KOPT-K1 (cell line): Measurements from ENCODE around the gene NDUFV3.
"Not testable (repeated sequence)": the region's sequence is repeated elsewhere in the genome, so short reads cannot be mapped to it uniquely, and the experiment has no call there.

Experiments
- H3K27ac ChIP-seq: fragments of 200-600 bp; sonication (generic); 2 replicates; pipeline ENCODE4 v1.5.1; 2016; ENCODE audit warnings: antibody characterized with exemption, mild to moderate bottlenecking, low read depth, low read length; ENCODE audit not compliant: poor library complexity, severe bottlenecking
- H3K36me3 ChIP-seq: fragments of 200-600 bp; sonication (generic); 2 replicates; pipeline ENCODE4 v1.5.1; 2017; ENCODE audit warnings: antibody characterized with exemption, mild to moderate bottlenecking, low read length, moderate library complexity; ENCODE audit not compliant: insufficient read depth
- H3K9me3 ChIP-seq: fragments of 200-600 bp; sonication (generic); 2 replicates; pipeline ENCODE4 v1.5.1; 2017; ENCODE audit warnings: antibody characterized with exemption, low read length, mild to moderate bottlenecking; ENCODE audit not compliant: insufficient read depth, poor library complexity, severe bottlenecking

Gene NDUFV3

DNA sequence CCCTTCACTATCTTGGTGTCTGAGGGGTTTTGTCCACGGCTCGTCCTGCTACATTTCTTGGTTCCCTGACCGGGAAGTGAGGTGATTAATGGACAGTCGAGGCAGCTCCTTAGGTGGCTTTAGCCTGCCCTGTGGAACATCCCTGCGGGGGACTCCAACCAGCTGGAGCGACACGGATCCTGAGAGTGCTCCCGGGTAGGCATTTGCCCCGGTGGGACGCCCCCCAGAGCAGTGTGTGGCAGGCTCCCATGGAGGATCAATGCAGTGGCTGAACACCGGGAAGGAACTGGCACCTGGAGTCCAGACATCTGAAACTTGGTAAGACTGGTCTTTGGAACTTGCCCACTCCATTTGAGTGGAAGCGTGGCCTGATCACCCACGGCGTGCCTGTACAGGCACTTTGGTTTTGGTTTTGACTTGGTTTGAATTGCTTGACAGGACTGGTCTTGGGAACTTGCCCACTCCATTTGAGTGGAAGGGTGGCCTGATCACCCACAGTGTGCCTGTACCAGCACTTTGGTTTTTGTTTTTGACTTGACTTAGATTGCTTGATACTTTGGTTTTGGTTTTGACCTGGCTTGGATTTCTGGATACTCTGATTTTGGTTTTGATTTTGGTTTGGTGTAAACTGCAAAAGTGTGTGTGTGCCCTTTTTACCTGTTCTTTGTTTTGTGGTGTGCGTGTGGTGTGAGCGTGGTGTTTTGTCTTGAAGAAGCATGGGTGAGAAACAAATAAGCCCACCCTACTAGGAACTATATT, 39.4 kb downstream of the NDUFV3 start:
- H3K36me3 ChIP-seq, H3K9me3 ChIP-seq, H3K27ac ChIP-seq: not testable (repeated sequence)

- H3K27ac ChIP-seq, H3K36me3 ChIP-seq: not testable (repeated sequence)
These were observed 40.2 kb downstream of the NDUFV3 start for GRCh38 chr21:42933137-42933970.

GRCh38 chr21:42933973-42934372, 40.9 kb downstream of the NDUFV3 start:
- H3K36me3 ChIP-seq, H3K27ac ChIP-seq, H3K9me3 ChIP-seq: not testable (repeated sequence)

More at GRCh38 chr21:42933137-42933970, 40.2 kb downstream of the NDUFV3 start:
- not testable (repeated sequence) for H3K9me3 ChIP-seq

DNA sequence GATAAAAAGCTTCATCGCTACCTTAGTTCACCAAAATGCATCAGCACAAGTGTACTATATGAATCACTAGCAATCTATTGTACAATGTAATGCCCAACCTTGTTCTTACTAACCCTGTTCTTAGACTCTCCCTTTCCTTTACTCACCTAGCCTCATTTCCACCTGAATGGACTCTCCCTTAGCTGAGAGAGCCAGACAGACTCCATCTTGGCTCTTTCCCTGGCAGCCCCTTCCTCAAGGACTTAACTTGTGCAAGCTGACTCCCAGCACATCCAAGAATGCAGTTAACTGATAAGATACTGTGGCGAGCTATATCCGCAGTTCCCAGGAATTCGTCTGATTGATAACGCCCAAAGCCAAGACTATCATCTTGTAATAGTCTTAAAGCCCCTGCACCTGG, 43.3 kb downstream of the NDUFV3 start:
- not testable (repeated sequence) for H3K36me3 ChIP-seq, H3K27ac ChIP-seq, H3K9me3 ChIP-seq

DNA sequence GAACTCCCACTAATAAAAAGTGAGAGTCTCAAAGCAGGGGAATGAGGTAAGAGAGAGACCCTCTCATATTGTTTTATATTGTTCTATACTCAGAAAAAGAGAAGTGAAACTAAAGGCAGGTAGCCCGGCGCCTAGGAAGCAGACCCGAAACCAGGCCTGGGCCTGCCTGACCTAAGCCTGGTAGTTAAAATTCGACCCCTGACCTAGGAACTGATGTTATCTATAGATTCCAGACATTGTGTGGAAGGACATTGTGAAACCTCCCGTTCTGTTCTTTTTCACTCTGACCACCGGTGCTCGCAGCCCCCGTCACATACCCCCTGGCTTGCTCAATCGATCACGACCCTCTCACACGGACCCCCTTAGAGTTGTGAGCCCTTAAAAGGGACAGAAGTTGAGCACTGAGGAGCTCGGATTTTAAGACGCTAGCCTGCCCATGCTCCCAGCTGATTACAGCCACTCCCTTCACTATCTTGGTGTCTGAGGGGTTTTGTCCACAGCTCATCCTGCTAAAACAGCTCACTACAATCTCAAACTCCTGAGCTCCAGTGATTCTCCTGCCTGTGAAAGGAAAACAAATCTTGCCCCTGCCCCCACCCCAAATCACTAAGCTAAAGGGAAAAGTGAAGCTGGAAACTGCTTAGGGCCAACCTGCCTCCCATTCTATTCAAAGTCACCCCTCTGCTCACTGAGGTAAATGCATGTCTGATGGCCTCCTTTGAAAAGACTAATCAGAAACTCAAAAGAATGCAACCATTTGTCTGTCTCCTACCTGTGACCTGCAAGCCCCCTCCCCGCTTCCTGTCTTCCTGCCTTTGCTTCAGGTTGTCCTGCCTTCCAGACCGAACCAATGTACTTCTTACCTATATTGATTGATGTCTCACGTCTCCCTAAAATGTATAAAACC, 44.2 kb downstream of the NDUFV3 start:
- H3K36me3 ChIP-seq, H3K27ac ChIP-seq, H3K9me3 ChIP-seq: not testable (repeated sequence)

GRCh38 chr21:42937960-42938605, 45.0 kb downstream of the NDUFV3 start:
- Histone ChIP-seq H3K36me3 (no peaks in the 10 kb centered on the region), H3K9me3 (no peaks in the 10 kb centered on the region), H3K27ac (no peak overlapping the region)

DNA sequence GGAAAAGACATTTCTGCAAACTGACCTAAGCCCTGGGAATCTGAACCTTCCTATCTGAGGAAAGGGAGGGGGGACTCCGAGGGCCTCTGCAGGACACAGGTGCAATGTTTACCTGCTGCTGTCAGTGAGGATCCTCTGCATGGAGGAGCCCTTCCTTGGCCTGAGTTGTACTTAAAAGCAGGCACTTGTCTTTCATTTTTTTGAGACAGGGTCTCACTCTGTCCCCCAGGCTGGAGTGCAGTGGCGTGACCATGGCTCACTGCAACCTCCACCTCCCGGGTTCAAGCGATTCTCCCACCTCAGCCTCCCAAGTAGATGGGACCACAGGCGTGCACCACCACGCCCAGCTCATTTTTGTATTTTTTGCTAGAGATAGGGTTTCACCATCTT, 45.5 kb downstream of the NDUFV3 start:
- H3K36me3 ChIP-seq, H3K27ac ChIP-seq, H3K9me3 ChIP-seq: not testable (repeated sequence)

GRCh38 chr21:42939582-42940413, 46.7 kb downstream of the NDUFV3 start:
- H3K9me3 ChIP-seq = no peaks in the 10 kb centered on the region
- no peaks in the 10 kb centered on the region for H3K36me3 ChIP-seq
- no peak overlapping the region for H3K27ac ChIP-seq

DNA sequence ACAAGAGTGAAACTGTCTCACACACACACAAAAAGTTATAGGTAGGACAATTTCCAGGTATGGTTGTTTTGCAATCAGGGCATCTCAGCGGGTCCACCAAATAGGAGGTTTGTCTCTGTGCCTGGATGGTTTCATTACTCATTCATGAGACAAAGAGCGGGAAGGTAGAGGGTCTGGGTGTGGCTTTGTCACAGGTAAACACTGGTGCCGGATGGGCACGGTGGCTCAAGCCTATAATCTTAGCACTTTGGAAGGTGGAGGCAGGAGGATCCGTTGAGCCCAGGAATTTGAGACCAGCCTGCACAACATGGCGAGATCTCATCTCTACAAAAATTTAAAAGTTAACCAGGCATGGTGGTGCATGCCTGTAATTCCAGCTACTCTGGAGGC, 48.6 kb downstream of the NDUFV3 start:
- no peaks in the 10 kb centered on the region for H3K9me3 ChIP-seq
- H3K36me3 ChIP-seq = no peaks in the 10 kb centered on the region
- no peak overlapping the region for H3K27ac ChIP-seq

DNA sequence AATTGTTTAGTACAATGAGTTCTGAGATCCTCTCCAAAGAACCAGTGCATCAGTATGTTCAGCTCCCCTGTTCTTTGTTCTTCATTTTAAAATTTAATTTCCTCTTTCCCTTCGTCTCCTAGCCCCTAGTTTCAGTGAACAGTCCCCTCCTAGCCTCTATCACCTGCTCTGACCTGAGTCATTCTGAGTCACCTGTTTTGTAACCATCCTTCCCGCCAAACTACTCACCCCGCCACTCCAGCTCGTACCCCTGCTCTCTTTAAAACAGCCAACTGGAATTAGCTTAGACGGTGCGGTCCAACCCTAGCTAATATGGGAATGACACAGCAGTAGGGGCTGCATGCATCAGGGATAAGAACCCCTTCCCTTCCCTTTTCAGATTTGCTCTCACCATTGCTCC, 49.1 kb downstream of the NDUFV3 start:
- H3K27ac ChIP-seq = no peak overlapping the region
- H3K36me3 ChIP-seq = no peaks in the 10 kb centered on the region
- no peaks in the 10 kb centered on the region for H3K9me3 ChIP-seq

DNA sequence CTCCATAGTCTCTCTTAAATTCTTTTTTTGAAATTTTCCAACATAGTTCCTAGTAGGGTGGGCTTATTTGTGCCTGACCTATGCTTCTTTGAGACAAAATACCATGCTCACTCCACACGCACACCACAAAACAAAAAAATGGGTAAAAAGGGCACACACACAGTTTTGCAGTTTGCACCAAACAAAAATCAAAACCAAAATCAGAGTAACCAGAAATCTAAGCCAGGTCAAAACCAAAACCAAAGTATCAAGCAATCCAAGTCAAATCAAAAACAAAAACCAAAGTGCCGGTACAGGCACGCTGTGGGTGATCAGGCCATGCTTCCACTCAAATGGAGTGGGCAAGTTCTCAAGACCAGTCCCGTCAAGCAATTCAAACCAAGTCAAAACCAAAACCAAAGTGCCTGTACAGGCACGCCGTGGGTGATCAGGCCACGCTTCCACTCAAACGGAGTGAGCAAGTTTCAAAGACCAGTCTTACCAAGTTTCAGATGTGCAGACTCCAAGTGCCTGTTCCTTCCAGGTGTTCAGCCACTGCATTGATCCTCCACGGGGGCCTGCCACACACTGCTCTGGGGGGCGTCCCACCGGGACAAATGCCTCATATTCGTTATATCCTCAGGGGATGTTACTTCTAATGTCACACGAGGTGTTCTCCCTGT, 56.1 kb downstream of the NDUFV3 start:
- H3K27ac ChIP-seq, H3K9me3 ChIP-seq, H3K36me3 ChIP-seq: not testable (repeated sequence)

- H3K36me3 ChIP-seq, H3K27ac ChIP-seq, H3K9me3 ChIP-seq: not testable (repeated sequence)
These were observed 58.1 kb downstream of the NDUFV3 start for GRCh38 chr21:42951193-42951592.

DNA sequence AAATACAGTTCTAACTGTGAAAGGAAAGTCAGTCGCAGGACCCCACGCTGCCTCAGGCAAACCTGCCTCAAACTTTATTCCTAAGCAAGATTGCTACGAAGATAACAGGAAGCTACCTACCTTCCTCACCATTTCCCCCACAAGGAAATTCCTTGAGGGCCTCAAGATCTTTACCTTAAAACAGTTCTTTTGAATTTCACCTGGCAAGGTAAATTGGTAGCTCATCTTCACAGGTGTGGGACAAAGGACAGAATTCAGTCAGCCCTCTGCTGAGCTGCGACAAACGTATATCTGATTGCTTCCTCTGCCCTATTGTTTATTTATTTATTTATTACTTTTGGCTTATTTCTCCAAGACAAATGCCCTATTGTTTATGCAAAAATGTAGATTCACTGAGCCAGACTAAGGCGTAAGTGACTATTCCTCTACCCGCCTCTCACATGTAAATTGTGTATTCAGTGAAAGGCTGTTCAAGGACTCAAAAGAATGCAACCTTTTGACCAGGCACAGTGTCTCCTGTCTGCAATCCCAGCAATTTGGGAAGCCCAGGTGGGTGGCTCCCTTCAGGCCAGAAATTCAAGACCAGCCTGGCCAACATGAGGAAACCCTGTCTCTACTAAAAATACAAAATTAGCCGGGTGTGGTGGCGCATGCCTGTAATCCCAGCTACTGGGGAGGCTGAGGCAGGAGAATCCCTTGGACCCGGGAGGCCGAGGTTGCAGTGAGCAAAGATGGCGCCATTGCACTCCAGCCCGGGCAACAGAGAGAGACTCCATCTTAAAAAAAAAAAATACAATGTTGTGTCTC, 63.9 kb downstream of the NDUFV3 start:
- Histone ChIP-seq H3K27ac (no peak overlapping the region), H3K9me3 (no peaks in the 10 kb centered on the region), H3K36me3 (no peaks in the 10 kb centered on the region)
